OCI-LY7 (cell line): ENCODE measurements around the gene CNOT1. TPM values are rescaled to one million over a fixed set of nuclear protein-coding genes. Genes with fewer than 3 reads are reported as not detected.

Experiments
- BruUV-seq: library from RNA; stranded (reverse); fragments of 400-500 nt; replicated peaks from 2 replicates; lab custom pipeline; 2021; lab: Mats Ljungman, UMichigan
- CTCF ChIA-PET: fragments of 300-600 bp; sonication (Branson Sonifier 250); formaldehyde crosslinking; loops from one replicate; lab custom pipeline; 2022; ENCODE audit warnings: antibody characterized with exemption; ENCODE audit not compliant: unreplicated experiment; lab: Charles Lee
- POLR2A ChIA-PET: fragments of 300-600 bp; sonication (Branson Sonifier 250); formaldehyde crosslinking; loops from one replicate; lab custom pipeline; 2022; ENCODE audit warnings: antibody characterized with exemption; lab: Charles Lee
- DNase-seq: peaks from one replicate; pipeline ENCODE4 v3.0.0-alpha.2; 2015; ENCODE audit warnings: low spot score
- H2AFZ ChIP-seq: fragments of 200-600 bp; sonication (generic), shearing (Covaris generic); 2 replicates; pipeline ENCODE4 v1.6.1; 2014; ENCODE audit warnings: mild to moderate bottlenecking, antibody characterized with exemption, low read length, moderate library complexity
- H3K27ac ChIP-seq: fragments of 200-600 bp; sonication (generic); 2 replicates; pipeline ENCODE4 v1.5.1; 2014; ENCODE audit warnings: mixed run types, low read depth, mild to moderate bottlenecking, moderate library complexity, low read length, inconsistent platforms; ENCODE audit not compliant: poor library complexity, severe bottlenecking
- H3K36me3 ChIP-seq: fragments of 200-600 bp; sonication (generic); 2 replicates; pipeline ENCODE4 v1.6.1; 2014; ENCODE audit warnings: mild to moderate bottlenecking, antibody characterized with exemption, low read length, moderate library complexity, mixed read lengths; ENCODE audit not compliant: insufficient read depth
- H3K4me1 ChIP-seq: fragments of 200-600 bp; sonication (generic); 2 replicates; pipeline ENCODE4 v1.5.1; 2014; ENCODE audit warnings: mild to moderate bottlenecking, low read length; ENCODE audit not compliant: insufficient read depth, poor library complexity, severe bottlenecking
- H3K4me2 ChIP-seq: fragments of 200-600 bp; sonication (generic); 2 replicates; pipeline ENCODE4 v1.6.1; 2014; ENCODE audit warnings: mild to moderate bottlenecking, low read length
- H3K4me3 ChIP-seq: fragments of 200-600 bp; sonication (generic); 2 replicates; pipeline ENCODE4 v1.5.1; 2014; ENCODE audit warnings: mild to moderate bottlenecking, low read depth, low read length; ENCODE audit not compliant: poor library complexity, severe bottlenecking
- H3K79me2 ChIP-seq: fragments of 200-600 bp; sonication (generic); 2 replicates; pipeline ENCODE4 v1.6.1; 2016; ENCODE audit warnings: low read depth, mild to moderate bottlenecking, low read length, moderate library complexity, mixed read lengths; ENCODE audit not compliant: insufficient read depth
- H3K9me2 ChIP-seq: fragments of 200-600 bp; sonication (generic); 2 replicates; pipeline ENCODE4 v1.6.1; 2016; ENCODE audit warnings: mild to moderate bottlenecking, low read length, mixed read lengths; ENCODE audit not compliant: insufficient read depth
- H3K9me3 ChIP-seq: fragments of 200-600 bp; sonication (generic); 2 replicates; pipeline ENCODE4 v1.6.1; 2014; ENCODE audit warnings: mild to moderate bottlenecking, mixed run types, low read length, mixed read lengths
- H4K20me1 ChIP-seq: fragments of 200-600 bp; sonication (generic); 2 replicates; pipeline ENCODE4 v1.6.1; 2014; ENCODE audit warnings: mild to moderate bottlenecking, antibody characterized with exemption, low read length, moderate library complexity, mixed read lengths; ENCODE audit not compliant: insufficient read depth
- CTCF ChIP-seq: fragments of 200-600 bp; sonication (generic); conservative IDR thresholded peaks from 2 replicates; pipeline ENCODE4 v1.5.1; 2014; ENCODE audit warnings: mild to moderate bottlenecking, antibody characterized with exemption, low read length, moderate library complexity, mixed read lengths
- EZH2phosphoT487 ChIP-seq: fragments of 200-600 bp; sonication (generic); IDR thresholded peaks from 2 replicates; pipeline ENCODE4 v1.6.1; 2018; ENCODE audit warnings: low read depth, borderline replicate concordance, mild to moderate bottlenecking, mixed run types, antibody characterized with exemption, low read length, moderate library complexity, mixed read lengths
- intact Hi-C: fragments of 100-400 bp; cut with micrococcal nuclease; formaldehyde crosslinking; loops from one replicate; pipeline ENCODE4 v1.10.0; 2022; ENCODE audit not compliant: unreplicated experiment
- total RNA-seq, 2 experiments: library from RNA; depleted of rRNA in 1 of 2; stranded (reverse); fragments of >200 nt in 1 of 2; shearing (Covaris generic) in 1 of 2; gene quantifications; 2 replicates each; pipeline ENCODE4 v1.2.3, GENCODE V29; 2014 to 2022

CNOT1 gene
- total RNA-seq, 2 experiments from 2014 or later = 230 to 288 TPM

- Histone ChIP-seq H3K4me2 (no peak overlapping the region), H3K4me3 (no peak overlapping the region), H3K79me2 (no peaks in the 10 kb centered on the region), H3K36me3 (peaks cover 33% of the 10 kb centered on the region), H3K9me2 (no peaks in the 10 kb centered on the region), H3K4me1 (peaks cover 15% of the 10 kb centered on the region), H3K27ac (no peak overlapping the region), H2AFZ (no peak overlapping the region), H3K9me3 (no peaks in the 10 kb centered on the region), H4K20me1 (peaks cover 6% of the 10 kb centered on the region; the same call in 1 of the 2 replicates)
- BruUV-seq = no TSS peak
- DNase-seq = peak; percentile 84
- POLR2A ChIA-PET = no interaction called here
- intact Hi-C loops = loop anchor here (1.0 kb wide), 2 partner anchors 149 to 244 kb away; no protein-coding TSS in a partner anchor
- CTCF ChIA-PET = interaction anchor here (0.5 kb wide), 1 partner anchor 10 kb away, joined by 3 read pairs; no protein-coding TSS in a partner anchor
- peak; percentile 89 for TF ChIP-seq CTCF
- TF ChIP-seq EZH2phosphoT487 = no peak
Measured at GRCh38 chr16:58511933-58512815, 117.5 kb downstream of the CNOT1 start.

GRCh38 chr16:58510776-58511628, 118.6 kb downstream of the CNOT1 start:
- Histone ChIP-seq H2AFZ (no peak overlapping the region), H3K4me2 (no peak overlapping the region), H4K20me1 (no peaks in the 10 kb centered on the region), H3K36me3 (peaks cover 21% of the 10 kb centered on the region; the same call in 1 of the 2 replicates), H3K9me3 (no peaks in the 10 kb centered on the region), H3K27ac (no peak overlapping the region), H3K4me1 (peaks cover 4% of the 10 kb centered on the region), H3K79me2 (no peaks in the 10 kb centered on the region), H3K4me3 (no peak overlapping the region), H3K9me2 (no peaks in the 10 kb centered on the region)
- no TSS peak for BruUV-seq
- DNase-seq = no peak
- TF ChIP-seq EZH2phosphoT487 (no peak), CTCF (no peak)
- ChIA-PET POLR2A (no interaction called here), CTCF (interaction anchor here (0.5 kb wide), 1 partner anchor 9 kb away, joined by 3 read pairs; no protein-coding TSS in a partner anchor)
- intact Hi-C loops = no loop called here
